HG02571 (cell line): ENCODE measurements around the gene RTL1.

Experiments
- ATAC-seq: cut with Tn5 transposase; IDR thresholded peaks from one replicate; pipeline ENCODE4 v1.9.1; 2021; ENCODE audit warnings: mild to moderate bottlenecking, moderate library complexity; ENCODE audit not compliant: unreplicated experiment

RTL1 gene

DNA sequence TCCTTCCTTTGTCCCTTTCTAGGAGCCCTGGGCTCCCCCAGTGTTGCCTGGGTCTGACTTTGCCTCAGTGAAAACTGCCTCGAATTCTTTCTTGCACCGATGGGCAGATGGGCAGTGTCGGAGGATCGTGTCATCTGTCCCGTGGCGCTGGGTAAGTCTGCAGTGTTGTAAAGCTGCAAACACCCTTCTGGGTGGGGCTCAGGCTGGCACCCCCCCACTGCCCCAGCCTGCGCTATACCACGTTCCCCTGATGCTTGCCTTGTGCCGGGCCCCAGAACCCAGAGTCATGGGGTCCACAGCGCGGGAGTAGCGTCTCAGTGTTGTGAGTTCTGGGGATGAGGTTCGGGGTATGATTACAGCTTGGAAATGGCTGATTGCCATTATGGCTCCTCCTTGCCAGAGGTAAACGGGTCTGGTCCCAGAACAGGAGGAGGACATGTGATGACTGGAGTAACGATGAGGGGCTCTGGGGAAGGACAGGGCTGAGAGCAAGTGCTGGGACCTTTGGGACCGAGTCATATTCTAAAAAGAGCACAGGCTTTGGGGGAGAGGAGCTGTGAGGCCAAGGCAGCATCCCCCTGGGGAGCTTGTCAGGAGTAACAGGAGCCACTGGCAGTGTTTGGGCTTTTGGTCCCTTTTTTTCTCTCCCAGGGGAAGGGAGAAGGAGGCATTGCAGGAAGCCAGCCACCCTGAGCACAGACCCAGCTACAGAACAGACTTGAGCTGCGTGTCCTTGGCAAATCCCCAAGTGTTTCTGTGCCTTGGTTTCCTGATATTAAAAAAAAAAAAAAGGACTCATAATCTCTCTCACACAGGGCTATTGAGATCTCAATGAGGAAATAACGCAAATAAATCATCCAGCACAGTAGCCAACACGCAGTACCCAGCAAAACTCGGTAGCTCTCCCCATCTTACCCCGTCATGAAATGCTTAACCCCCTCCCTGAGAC is 4.3 kb downstream of the RTL1 start:
- ATAC-seq: no peak

DNA sequence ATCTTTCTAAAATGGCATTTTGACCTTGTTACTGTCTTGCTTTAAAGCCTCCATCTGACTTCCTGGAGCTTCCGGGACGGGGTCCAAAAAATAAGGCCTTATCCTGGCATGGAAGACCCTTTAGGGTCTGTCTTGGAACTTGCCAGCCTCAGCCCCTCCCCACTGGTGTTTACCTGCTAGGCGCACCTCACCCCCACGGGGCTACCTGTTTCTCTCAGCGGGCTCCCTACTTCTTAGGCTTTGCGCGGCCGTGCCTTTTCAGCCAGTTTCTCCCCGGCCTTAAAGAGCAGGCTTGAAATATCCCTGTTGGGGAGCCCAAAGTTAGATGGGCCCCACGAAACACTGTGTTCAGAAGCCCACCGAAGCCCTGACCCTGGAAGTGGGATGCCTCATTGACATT is 5.1 kb downstream of the RTL1 start:
- ATAC-seq: no peak

DNA sequence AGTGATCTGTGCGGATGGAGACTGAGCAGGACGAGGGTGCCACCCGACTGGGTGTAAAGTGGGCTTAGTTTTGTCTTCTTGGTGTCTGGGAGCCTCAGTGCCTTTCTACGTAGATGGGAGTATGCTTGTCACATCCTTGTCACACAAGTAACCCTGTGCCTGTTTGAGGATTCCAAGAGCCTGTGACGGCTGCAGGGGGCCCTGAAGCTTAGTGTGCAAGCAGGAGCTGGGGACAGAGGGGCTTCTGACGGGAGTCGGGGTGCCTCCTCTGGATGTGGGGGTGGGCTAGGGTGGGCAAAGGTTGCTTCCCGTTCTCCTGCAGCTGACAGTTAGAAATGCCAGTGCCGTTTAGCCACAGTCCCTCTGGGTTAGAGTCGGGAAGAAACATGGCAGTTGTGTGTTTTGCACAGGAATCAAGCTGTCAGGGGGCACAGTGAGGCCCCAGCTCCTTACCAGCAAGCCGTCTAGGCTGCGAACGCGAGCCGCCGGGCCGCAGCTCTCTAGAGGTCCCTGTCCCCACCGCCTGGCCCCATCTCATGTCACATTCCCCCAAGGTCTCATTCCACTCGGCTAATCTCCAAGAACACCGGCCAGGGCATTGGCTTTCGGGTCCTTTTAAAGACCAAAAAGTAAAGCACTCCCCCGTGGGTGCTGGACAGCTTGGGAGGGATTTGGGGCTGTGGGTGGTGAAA is 7.0 kb downstream of the RTL1 start:
- no peak for ATAC-seq

DNA sequence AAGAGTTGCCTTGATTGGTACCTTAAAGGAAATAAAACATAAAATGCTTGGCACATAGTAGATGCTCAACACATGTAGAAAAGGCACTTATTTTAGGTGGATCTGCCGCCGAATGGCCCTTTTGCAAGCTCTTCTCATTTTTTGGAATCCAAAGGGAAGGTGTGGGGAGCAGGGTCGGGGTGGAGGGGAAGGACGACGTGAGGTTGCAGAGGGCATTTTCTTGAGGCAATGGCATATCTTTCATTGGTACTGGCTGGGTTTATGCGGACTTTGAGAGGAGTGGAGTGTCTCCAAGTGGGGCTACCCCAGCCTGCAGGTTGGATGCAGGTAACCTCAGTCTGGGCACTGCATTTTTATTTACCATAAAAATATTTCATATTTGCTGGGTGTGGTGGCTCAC is 8.1 kb downstream of the RTL1 start:
- ATAC-seq: no peak

DNA sequence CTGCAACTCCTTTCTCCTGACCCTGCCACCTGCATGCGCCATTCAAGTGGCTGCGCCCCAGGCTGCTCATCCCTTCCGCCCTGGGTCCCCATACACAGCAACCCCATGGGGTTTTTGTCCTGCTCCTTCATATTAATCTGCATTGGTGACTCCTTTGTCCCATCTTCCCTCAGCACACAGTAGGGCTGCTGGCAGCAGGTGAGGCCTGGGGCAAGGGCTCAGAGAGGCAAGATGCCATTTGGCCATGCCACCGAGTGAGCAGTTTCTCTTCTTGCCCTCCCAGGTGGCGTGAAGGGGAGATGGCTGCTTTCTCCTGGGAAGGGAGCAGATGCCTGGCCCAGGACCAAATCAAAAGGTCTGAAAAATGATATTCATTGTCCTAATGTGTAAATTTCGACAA is 9.1 kb downstream of the RTL1 start:
- ATAC-seq: no peak

DNA sequence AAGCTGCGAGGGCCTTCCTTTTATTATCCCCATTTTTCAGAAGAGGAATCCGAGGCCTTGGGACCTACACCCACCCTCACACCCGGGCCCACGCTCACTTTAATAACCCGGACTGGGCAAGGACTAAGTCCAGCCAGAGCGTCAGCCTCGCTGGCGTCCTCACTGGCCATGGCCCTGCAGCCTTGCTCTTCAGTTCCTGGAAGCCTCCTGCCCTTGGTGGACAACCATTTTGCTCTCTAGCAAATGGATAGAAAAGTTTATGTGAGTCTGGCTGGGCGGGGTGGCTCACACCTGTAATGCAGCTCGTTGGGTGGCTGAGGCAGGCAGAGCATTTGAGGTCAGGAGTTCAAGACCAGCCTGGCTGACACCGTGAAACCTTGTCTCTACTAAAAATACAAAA is 9.8 kb downstream of the RTL1 start:
- no peak for ATAC-seq

DNA sequence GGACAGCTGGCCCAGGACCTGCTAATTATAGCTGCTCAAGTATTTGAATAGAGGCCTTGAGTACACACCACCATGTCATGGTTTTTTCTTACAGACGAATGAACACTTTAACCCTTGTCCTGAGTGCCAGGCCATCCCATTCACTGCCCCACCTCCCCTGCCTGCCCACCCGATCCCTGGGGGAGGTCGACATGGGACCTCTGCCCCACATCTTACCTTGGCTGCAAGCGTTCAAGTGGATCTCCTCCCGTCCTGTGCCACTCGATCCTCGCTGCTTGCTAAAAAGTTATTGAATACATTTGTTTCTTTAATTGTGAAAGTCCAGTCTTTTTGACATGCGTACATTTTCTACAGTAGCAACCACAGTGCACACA is 10.3 kb downstream of the RTL1 start:
- no peak for ATAC-seq

DNA sequence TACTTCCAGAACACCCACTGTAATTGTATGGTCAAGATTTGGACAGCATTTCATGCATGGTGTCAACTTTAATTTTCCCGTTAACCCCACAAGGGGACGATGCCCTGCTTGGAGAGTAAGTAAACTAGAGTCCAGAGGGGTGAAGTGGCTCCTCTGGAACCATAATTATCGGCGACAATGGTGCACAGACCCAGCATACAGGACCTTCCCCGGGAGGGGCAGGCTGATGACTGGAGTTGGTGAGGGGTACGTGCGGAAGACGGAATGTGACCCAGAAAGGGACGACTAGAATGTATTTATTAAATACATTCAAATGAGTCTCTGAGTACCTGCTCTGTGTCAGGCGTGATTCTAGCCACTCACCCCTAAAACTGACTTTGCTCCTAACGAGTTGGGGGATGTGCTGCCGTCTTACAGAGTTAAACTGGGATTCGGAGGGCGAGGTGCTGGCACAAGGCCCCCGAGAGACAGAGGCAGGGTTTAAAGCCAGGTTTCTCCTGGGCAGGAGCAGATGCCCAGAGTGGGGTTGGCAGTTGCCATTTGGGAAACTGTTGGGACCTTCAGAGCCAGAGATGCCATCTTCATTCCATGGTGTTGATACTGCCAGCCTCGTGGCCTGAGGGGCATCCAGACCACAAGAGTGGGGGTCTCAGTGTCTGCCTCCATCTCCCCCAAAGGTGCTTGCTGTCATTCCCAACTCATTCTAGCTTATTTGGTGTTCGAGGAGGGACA is 10.9 kb downstream of the RTL1 start:
- no peak for ATAC-seq

DNA sequence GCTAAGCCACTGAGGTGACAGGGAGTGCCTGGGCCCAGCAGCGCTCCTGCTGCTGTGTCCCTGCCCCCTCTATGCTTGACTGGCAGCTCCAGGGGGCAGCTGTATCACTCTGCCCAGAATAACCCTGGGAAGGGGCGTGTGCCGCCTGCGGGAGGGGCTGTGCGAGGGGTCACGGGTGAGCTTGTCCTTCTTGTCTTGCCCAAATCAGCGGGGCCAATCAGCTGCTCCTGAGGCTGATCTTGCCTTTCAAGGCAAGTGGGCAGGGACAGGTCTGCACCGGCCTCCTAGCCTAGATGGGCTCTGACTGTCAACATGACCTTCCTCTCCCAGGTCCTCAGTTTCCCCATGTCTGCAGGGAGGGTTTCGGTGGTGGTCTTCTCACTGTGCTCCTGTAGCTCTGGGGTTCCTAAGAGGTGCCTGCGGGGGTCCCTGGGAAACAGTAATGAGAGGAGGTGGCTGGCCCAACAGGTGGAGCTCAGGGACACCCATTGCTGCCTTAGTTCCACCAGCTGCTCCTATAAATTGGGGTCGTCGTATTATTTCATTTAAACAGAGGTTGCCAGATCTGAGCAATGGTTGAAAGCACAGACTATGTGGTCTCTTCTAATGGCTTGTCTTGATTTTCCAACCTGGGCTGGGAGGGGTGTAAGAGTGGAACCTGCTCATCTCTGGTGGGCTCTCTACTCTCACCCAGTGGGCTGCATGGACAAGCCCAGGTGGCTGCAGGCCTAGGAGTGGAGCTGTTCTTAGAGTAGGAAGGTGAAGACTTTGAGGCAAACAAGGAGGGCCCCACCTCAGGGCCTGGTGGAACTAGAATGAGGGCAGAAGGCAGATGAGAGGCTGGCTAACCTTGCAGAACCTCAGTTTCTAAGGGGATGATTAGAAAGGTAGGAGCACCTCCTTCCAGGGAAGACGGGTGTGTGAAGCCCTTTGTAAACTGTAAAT is 11.7 kb downstream of the RTL1 start:
- ATAC-seq: no peak

DNA sequence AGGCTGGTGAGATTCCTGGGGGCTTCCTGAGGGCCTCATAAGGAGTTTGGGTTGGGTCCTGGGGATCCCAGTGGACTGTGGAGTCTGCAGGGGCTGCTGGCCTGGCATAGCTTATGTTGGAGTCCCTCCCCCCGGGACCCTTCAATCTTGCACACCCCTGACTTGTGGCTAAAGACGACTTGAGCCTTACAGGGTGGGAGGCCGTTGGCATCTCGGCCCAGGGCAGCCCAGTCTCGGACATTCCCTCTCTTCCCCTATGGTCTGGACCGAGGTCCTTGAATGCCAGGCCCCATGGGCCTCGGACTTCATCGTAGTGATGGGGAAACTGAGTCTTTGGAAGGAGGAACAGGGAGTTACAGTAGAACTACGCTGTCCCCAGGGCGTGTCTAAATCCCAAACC is 12.5 kb downstream of the RTL1 start:
- ATAC-seq: no peak

DNA sequence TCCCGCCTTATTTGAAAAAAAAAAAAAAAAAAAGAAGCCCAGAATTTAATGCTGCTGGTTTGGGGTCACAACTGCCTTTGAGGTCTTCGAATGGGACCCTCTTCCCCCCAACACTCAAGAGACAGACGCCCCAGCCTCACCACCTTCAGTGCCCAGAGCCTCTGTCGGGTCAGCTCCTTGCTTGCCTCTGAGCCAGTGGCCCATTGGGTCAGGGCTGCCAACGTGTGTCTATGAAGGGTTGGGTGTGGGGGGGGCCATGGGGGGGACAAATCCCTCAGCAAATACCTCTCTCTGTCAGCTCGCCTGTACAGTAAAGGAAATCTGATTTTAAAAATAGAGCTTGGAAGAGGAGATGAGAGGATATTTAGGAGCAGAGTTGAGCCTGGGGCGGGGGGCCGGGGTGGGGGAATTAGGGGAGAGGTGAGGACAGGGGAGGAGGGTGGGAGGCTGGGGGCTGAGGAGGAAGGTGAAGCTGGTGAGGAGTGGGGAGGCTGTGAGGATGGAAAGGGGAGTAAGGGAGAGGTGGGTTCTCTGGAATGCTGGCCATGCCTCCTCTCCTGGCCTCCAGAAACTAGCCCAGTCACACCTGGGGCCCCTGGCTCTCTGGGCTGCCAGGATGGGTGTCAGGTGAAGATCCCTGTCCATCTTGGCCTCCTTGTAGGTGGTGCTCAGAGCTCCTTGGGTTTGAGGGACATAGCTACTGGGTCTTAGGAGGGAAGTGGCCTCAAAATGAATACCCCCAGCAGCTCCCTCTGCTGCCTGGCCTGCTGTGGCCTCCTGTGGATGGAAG is 13.3 kb downstream of the RTL1 start:
- ATAC-seq: no peak

DNA sequence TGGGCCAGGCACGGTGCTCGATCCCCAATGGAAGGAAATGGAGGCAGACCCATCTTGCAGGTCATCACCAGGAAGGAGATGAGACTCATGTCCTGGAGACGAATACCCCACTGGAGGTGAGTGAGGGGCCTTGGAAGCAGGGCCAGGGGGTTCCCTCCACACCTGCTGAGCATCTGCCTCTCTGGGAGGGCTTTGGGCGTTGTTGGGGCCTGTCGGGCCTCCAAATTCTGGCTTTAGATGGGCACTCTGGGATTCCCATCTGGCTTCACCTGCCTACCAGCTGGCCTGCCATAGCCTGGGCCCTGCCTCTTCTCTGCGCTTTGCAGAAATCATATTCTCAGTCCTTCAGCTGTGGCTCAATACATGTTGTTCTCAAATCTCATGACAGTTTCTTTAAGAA is 13.9 kb downstream of the RTL1 start:
- ATAC-seq: no peak

DNA sequence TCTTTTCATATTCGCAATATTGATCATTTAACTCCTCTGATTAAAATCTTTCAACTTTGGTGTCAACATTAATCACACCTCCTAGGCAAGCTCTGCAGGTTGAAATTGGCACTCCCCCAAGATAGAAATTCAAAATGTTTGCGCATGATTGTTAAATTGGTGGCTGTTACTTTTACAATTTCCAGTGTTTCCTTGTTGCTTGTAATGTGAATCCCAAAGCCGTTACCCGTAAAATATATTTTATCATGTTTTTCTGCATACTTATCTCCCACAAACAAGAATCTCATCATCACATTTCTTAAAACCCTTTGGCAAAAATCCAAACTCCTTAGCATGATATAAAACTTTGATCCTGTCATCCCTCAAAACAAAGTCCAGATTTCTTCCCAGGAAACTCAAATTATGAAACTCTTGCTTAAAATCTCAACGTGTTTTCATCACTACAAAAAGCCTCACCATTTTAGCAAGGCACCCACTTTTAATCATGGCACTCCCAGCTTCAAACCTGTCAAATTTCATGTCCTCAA is 14.7 kb downstream of the RTL1 start:
- ATAC-seq: no peak

DNA sequence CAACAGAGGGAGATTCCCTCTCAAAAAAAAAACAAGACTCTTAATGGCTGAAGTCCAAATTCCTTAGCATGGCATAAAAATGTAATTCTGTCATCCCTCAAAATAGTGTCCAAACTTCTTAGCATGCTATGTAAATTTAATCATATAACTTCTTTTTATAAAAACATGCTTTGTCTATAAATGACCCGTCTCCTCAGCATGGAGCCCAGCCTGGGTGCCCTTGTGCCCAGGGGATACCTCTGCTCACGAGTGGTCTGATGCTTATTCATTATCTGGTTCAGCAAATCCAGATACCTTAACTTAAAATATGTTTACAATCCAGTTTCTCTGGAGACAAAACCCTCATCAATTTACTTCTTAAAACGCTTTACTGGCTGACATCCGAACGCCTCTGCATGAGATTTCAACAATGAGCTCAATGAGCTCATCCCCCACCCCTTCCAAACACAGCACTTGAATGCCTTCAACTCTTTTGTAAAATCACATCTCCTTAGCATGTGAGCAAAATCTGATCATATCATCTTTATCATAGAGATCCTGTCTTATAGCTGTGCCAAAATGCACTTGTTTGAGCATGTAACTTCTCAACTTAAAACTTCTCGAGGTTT is 15.7 kb downstream of the RTL1 start:
- no peak for ATAC-seq

DNA sequence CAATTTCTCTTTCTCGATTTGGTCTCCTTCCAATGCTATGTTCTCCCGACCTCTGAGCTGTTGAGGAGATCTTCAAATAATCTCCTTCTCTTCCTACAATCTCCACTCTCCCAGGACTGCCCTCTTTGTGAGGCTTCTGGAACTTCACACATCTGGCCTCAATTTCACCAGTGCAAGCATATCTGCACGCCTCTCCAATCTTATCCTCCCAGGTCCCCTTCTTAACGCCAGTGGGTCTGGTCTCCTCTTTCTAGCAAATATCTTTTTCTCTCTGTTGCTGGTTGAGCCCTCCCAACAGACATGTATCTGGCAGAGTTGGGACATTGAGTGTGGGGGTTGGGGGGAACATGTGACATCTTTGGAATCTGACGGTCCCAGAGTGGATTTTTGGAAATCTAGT is 17.9 kb downstream of the RTL1 start:
- ATAC-seq: no peak

DNA sequence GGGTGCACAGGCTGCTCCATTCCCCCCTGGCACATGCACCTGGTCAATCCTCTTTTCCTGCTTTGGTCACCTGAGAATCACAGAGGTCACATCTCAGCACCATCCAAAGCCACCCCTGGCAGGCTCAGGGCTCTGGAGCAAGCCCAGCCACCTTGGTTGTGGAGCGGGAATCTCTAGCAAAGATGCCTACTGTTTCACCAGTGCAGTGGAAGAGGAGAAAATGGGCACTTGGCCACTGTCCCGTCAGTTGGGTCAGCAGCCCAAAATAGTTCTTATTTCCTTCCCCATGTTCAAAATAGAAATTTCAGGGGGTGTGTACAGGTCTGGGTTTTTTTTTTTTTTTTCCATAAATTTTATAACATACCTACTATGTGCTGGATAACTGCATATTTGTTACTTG is 18.3 kb downstream of the RTL1 start:
- ATAC-seq: no peak

DNA sequence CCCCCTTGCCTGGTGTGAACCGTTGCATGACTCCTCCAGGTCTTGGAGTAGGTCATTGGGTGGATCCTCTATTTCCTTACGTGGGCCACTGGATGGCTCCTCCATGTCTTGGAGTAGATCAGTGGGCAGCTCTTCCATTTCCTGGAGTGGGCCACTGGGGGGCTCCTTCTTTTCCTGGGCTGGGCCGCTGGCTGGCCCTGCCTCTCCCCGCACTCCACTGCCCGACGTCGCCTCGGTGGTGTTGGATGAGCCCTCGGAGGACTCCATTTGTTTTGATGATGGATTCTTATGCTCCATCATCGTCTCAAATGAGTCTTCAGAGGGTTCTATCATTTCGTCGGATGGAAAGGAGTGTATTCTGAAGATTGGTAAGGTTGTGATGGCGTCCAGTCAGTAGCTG is 19.1 kb downstream of the RTL1 start:
- no peak for ATAC-seq

DNA sequence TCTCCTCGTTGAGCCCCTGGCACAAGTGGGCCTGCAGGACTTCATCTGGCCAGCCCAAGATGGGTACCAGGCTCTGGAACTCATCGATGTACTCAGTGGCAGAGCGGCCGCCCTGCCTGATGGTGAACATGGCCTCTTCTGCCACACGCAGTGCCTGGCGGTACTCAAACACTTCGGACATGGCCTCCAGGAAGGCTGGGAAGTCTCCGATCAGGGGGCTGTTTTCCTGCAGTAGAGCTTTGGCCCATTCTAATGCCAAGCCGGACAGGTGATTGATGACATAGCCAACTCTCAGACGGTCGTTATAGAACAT is 19.8 kb downstream of the RTL1 start:
- ATAC-seq: no peak

DNA sequence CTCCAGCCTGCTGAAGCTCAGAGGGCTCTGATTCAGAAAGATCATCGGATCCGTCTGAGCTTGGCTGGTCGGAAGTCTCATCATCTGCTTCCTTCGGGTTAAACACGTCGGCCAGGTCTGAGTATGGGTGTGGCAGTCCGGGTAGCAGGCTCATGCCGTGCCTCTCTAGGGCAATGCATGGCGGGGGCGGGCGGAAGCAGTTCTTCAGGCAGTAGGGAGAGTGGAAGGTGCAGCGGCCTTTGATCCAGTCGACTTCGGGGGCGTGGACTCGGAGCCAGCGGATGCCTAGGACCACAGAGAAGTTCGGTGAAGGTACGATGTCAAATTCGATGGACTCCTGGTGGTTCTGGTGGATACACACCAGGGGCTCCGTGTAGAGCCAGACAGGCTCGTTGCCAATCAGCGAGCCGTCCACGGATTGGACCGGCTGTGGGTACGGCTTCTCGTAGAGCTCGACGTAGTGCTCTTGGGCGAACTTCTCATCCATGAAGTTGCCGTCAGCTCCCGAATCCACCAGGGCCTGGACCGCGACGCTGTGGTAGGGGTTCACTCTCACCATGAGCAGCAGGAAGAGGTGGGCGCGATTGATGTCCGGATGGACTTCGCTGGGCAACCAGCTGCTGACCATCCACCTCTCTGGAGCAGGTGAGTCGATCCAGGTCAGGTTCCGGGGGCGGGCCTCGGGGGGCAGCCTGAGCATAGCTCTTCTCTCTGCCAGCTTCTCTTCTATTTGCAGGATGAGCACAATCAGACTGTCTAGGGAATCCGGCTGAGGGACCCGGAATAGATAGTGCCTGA is 20.3 kb downstream of the RTL1 start:
- ATAC-seq: no peak
